HG02763 (cell line): Measurements from ENCODE around the gene RPGRIP1.
A peak's percentile ranks its signal among the peaks of the same experiment; 100 is the strongest.
"Not testable (repeated sequence)": the region's sequence is repeated elsewhere in the genome, so short reads cannot be mapped to it uniquely, and the experiment has no call there.

ENCODE experiments used
- ATAC-seq: cut with Tn5 transposase; IDR thresholded peaks from one replicate; pipeline ENCODE4 v1.9.1; 2021; ENCODE audit warnings: mild to moderate bottlenecking, moderate library complexity; ENCODE audit not compliant: unreplicated experiment

The RPGRIP1 gene

GRCh38 chr14:21299562-21300130 is 19.8 kb downstream of the RPGRIP1 start:
- ATAC-seq = no peak

- ATAC-seq = no peak
These were observed 21.0 kb downstream of the RPGRIP1 start for GRCh38 chr14:21300892-21301291.

- ATAC-seq = no peak
These were observed 22.3 kb downstream of the RPGRIP1 start for GRCh38 chr14:21302013-21302835.

- not testable (repeated sequence) for ATAC-seq
These were observed 22.9 kb downstream of the RPGRIP1 start for GRCh38 chr14:21302836-21303140.

- ATAC-seq = no peak
These were observed 27.8 kb downstream of the RPGRIP1 start for GRCh38 chr14:21307637-21308036.

- no peak for ATAC-seq
These were observed 28.2 kb downstream of the RPGRIP1 start for GRCh38 chr14:21308132-21308478.

GRCh38 chr14:21308479-21309237 is 28.8 kb downstream of the RPGRIP1 start:
- peak; percentile 83 for ATAC-seq

GRCh38 chr14:21309238-21309636 is 29.4 kb downstream of the RPGRIP1 start:
- no peak for ATAC-seq

- no peak for ATAC-seq
These were observed 30.1 kb downstream of the RPGRIP1 start for GRCh38 chr14:21309956-21310355.

- no peak for ATAC-seq
These were observed 31.7 kb downstream of the RPGRIP1 start for GRCh38 chr14:21311614-21312013.

GRCh38 chr14:21313512-21313911 is 33.6 kb downstream of the RPGRIP1 start:
- no peak for ATAC-seq

- ATAC-seq = no peak
These were observed 37.5 kb downstream of the RPGRIP1 start for GRCh38 chr14:21317398-21317797.

GRCh38 chr14:21320913-21321312 is 41.0 kb downstream of the RPGRIP1 start:
- no peak for ATAC-seq

GRCh38 chr14:21322716-21323115 is 42.8 kb downstream of the RPGRIP1 start:
- no peak for ATAC-seq

- ATAC-seq = no peak
These were observed 47.1 kb downstream of the RPGRIP1 start for GRCh38 chr14:21326972-21327371.
